Keratinocyte (primary cell): ENCODE measurements around the gene GAB2.
"Not testable (repeated sequence)": the region's sequence is repeated elsewhere in the genome, so short reads cannot be mapped to it uniquely, and the experiment has no call there.

ENCODE experiments used
- EZH2 ChIP-seq: IDR thresholded peaks from one replicate; pipeline ENCODE4 v1.6.1; 2012; ENCODE audit warnings: inconsistent platforms, mild to moderate bottlenecking, low read length, moderate library complexity
- TF ChIP-seq, protein P1 (sequence below), 3 experiments: IDR thresholded peaks in 1 of 3; conservative IDR thresholded peaks in 1 of 3; optimal IDR thresholded peaks in 1 of 3; 2 replicates in 2 of 3; 3 replicates in 1 of 3; pipeline versions ENCODE3 to v1.5.1; 2011; ENCODE audit warnings: low read length in 3 of 3, mild to moderate bottlenecking in 3 of 3, moderate library complexity in 2 of 3, control low read depth in 1 of 3, inconsistent platforms in 1 of 3; ENCODE audit not compliant: insufficient read depth in 2 of 3; ENCODE audit errors: extremely low read depth in 1 of 3

DNA sequence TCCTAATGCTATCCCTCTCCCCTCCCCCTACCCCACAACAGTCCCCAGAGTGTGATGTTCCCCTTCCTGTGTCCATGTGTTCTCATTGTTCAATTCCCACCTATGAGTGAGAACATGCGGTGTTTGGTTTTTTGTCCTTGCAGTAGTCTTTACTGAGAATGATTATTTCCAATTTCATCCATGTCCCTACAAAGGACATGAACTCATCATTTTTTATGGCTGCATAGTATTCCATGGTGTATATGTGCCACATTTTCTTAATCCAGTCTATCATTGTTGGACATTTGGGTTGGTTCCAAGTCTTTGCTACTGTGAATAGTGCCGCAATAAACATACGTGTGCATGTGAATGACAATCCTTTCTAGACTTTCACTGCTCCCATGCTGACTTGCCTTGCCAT lies 241.8 kb downstream of the GAB2 start:
- TF ChIP-seq, protein P1, sequence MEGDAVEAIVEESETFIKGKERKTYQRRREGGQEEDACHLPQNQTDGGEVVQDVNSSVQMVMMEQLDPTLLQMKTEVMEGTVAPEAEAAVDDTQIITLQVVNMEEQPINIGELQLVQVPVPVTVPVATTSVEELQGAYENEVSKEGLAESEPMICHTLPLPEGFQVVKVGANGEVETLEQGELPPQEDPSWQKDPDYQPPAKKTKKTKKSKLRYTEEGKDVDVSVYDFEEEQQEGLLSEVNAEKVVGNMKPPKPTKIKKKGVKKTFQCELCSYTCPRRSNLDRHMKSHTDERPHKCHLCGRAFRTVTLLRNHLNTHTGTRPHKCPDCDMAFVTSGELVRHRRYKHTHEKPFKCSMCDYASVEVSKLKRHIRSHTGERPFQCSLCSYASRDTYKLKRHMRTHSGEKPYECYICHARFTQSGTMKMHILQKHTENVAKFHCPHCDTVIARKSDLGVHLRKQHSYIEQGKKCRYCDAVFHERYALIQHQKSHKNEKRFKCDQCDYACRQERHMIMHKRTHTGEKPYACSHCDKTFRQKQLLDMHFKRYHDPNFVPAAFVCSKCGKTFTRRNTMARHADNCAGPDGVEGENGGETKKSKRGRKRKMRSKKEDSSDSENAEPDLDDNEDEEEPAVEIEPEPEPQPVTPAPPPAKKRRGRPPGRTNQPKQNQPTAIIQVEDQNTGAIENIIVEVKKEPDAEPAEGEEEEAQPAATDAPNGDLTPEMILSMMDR (optimal IDR thresholded peaks at IDR 0.05 in 1 of 3, IDR thresholded peaks at IDR 0.05 in 1 of 3, conservative IDR thresholded peaks at IDR 0.05 in 1 of 3; ENCODE audit: extremely low read depth in 1 of 3, insufficient read depth in 2 of 3, low read length in 3 of 3) = not testable (repeated sequence)
- TF ChIP-seq EZH2 = not testable (repeated sequence)
